Ammon's horn (tissue), 1 donor: ENCODE results near the gene NPRL2.
"Not testable (repeated sequence)": the region's sequence is repeated elsewhere in the genome, so short reads cannot be mapped to it uniquely, and the experiment has no call there.

Experiments
- DNase-seq: peaks from one replicate; pipeline ENCODE4 v3.0.0-alpha.2; 2016; ENCODE audit warnings: low spot score

NPRL2 gene

GRCh38 chr3:50327129-50327528 is 23.4 kb downstream of the NPRL2 start:
- no peak for DNase-seq

- DNase-seq = no peak
Measured at GRCh38 chr3:50326182-50326541, 24.4 kb downstream of the NPRL2 start.

GRCh38 chr3:50325497-50326181 is 24.9 kb downstream of the NPRL2 start:
- no peak for DNase-seq

- DNase-seq = no peak
Measured at GRCh38 chr3:50325113-50325480, 25.5 kb downstream of the NPRL2 start.

GRCh38 chr3:50324351-50325112 is 26.0 kb downstream of the NPRL2 start:
- peak; percentile 78 for DNase-seq

DNA sequence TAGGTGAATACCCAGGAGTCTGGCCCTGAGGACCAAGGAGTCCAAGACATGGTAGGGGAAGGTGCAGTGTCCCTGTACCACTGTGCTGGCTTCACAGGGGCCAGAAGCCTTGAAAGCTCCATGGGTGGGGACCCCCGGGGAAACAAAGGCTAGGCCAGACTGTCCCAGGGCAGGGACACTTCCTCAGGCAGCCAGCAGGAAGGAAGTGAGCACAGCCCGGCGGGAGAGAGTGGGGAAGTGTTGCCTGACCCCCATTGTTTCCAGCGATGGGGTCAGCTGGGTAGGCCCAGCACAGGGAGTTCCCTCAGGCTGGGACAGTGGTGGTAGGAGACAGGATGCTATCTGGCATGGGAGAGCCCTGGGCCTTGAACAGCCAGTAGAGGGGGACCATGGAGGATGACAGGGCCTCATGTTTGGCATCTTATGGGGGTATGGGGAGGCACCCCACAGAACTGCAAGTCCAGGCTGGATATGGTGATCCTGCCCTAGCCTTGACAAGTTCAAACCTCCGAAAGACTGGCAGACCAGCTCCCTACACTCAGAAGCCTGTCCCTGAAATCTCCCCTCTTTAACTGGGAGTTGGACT is 26.9 kb downstream of the NPRL2 start:
- no peak for DNase-seq

DNA sequence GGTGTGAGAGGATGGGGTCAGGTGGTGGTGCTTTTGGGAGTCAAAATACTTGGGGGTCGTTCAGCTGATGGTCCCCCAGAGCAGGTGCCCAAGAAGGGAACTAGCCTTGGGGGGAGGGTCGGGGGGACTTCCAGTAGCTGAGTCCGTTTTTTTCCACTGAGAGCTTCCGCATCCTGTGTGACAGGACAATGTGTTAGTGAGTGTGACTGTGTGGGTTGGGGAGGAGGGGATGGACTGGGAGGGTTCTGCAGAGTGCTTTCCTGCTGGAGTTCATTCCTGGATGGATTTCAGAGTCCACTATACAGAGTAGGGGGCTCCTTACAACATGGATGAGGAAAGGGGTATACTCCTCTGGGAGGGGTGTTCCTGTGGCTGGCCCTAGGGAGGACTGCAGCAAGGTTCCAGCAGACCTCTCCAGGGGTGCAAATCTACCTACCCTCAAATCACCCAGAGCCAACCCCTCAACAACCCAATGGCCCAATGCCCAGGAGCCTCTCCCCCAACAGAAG is 27.4 kb downstream of the NPRL2 start:
- DNase-seq = no peak

DNA sequence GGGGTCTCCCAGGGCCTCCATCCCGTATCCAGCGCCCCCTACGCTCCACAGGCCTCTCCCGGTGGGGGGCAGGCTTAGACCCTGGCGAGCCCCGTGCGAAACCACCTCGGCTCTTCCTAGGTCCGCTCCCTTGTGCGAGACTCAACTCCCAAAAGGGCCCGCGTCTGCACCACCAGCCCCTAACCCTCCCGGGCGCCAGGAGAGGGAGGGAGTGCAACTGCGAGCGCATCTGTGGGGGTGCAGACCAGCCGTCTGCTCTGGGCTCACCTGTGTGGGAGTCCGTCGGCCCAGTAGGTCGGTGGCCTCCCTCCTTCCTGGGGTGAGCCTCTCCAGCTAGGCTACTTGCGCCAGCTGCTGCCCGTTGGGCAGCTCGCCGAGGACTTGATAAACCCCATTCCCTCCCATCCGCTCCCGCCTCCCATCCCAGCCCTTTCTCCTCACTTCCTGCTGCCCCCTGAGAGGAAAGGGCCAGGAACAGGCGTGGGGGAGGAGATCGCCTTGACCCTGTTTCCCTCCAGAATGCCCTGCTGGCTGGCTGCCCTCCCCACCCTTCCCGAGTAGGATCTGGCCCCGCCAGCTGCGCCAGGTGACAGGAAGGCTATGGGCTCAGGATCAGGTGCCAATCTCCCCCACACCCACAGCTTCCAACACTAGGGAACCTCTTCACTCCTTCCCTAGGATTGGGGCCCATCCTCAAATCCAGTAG is 28.0 kb downstream of the NPRL2 start, which contains the start of gene HYAL2:
Gene HYAL2 (minus strand): TSS at position 360 of the 706 bp plus-strand sequence. CDS start 2,256 bp downstream, outside the sequence.
- DNase-seq = no peak

GRCh38 chr3:50322115-50322385 is 28.5 kb downstream of the NPRL2 start:
- DNase-seq = no peak

DNA sequence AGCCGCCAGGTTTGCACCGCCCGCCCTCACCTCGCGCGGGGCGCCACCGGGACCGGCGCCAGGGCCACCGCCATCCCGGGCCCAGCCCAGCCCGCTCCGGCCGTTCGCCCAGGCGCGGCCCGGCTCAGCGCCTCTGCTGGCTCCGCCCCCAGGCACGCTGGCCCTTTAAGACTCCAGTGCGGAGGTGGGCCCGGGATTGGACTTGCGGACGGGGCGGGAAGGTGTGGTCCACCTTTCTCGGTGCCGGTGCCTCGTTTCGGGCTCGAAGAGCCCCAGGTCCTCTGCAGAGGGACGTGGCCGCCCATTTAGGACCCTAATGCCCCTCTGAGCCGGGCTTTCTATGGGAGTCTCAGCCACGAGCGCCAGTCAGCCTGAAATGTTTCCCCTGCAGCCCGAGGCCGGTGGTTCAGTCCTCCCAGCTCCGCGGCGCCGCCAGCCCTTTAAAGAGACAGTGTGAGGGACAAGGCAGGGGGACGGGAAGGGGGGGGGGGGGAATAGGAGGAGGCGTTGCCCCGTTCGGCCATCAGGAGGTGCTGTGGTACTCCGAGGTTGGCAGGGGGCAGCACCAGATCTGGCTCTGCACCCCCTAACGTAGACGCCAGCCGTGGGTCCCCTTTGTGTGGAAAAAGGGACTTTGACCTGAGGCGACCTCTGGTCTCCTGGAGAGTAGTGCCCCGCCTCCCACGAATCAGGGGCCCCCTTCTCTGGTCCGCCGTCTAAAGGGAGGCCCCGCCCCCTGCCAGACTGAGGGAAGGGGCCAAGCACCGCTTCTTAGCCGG is 29.1 kb downstream of the NPRL2 start:
- DNase-seq = peak; percentile 93

GRCh38 chr3:50320853-50321335 is 29.7 kb downstream of the NPRL2 start:
- DNase-seq = peak; percentile 84

- no peak for DNase-seq
Measured at GRCh38 chr3:50319894-50320625, 30.5 kb downstream of the NPRL2 start.

DNA sequence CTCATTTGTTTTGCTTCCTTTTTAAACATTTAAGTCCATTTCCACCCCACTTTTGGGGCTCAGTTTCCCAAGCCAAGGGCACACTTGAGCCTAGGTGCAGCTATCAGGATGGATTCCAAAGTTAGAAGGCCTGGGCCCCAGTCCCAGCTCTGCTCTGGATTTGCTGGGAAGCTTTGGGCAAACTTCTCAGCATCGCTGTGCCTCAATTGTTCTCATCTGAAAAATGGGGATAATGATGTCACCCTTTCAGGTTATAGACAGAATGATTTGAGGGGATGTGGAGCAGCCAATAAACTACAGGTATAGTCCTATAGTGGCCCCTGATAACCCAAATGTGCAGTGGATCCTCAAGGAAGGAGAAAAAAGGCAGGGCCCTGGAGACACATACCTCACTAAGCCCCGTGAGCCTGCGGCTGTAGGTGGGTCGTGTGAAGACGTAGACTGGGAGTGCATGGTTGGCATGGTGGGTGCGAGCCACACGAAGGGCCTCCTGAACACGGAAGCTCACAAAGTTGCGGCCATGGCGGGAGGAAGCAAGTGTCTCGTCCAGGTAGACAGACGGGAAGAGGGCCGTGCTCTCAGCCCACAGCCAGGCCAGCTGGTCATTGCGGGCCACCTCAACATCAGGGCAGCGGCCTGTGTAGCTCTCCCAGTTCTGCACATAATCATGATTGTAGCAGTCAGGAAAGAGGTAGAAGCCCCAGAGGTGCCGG is 31.2 kb downstream of the NPRL2 start:
- DNase-seq = no peak

- DNase-seq = no peak
Measured at GRCh38 chr3:50318615-50319014, 32.0 kb downstream of the NPRL2 start.

DNA sequence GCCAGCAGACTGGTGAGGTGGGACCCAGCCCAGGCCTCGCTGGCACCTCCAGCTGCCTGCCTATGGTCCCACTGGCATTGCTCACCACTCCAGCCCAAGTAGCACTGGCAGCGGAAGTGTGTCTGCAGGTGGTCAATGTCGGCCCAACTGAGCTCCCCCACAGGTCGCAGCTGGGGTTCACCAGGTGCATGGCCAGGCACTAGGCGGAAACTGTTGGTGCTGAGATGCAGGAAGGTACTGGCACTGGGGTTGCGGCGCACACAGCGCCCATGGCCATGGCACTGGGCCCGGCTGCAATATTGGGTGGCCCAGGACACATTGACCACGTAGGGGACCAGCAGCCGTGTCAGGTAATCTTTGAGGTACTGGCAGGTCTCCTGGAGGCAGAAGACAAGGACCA is 32.4 kb downstream of the NPRL2 start:
- DNase-seq = no peak

DNA sequence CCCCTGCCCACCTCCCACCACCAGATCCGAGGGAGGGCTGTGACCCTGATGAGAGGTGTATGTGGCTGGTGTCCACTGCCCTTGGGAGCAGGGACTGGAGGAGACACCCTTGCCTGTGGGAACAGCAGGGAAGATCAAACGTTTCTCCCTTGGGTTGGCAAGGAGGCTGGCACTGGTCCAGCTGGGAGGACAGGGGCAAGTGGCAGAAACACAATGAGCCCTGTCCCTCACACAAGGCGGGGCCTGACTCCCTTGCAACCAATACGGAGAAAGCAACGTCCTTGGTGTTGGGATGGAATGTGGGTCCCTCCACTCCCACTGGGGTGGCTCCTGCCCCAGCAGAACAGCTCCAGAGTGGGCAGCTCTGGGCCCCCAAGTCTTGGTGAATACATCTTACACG is 33.3 kb downstream of the NPRL2 start:
- no peak for DNase-seq

DNA sequence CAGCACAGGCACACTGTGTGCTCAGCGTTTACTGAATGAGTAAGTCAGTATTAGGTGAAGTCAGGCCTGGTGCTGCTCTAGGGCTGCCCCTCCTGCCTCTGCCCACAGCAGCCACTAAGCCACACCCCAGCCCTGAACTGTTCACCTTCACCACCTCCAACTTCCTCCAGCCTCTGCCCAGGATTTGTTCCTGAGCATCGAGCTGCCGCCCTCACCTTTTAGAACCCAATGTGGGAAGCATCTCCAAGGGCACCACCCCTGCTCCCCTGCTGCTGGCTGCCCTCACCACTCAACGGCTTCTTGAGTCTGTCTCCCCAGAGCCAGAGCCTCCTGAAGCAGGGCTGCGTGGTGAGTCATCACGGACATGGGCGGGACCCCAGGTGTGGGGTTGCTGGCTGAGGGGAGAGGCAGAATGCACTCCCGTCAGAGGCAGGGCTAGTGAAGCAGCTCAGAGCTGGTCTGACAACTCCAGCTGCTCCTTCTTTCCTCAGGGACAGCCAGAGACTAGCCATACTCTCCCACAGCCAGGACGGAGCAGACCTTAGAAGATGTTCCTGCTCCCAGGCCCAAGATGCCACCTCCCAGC is 33.8 kb downstream of the NPRL2 start:
- no peak for DNase-seq

GRCh38 chr3:50314816-50315215 is 35.8 kb downstream of the NPRL2 start:
- DNase-seq = no peak

GRCh38 chr3:50314342-50314741 is 36.2 kb downstream of the NPRL2 start:
- DNase-seq = no peak

DNA sequence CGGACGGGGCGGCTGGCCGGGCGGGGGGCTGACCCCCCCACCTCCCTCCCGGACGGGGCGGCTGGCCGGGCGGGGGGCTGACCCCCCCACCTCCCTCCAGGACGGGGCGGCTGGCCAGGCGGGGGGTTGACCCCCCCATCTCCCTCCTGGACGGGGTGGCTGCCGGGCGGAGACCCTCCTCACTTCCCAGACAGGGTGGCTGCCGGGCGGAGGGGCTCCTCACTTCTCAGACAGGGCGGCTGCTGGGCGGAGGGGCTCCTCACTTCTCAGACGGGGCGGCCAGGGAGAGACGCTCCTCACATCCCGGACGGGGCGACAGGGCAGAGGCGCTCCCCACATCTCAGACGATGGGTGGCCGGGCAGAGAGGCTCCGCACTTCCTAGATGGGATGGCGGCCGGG is 38.5 kb downstream of the NPRL2 start:
- not testable (repeated sequence) for DNase-seq
